GM18511 (cell line): ENCODE measurements around the gene HOXC5.
"Not testable (repeated sequence)": the region's sequence is repeated elsewhere in the genome, so short reads cannot be mapped to it uniquely, and the experiment has no call there.

Experiments used
- ATAC-seq: cut with Tn5 transposase; IDR thresholded peaks from one replicate; pipeline ENCODE4 v1.9.1; 2021; ENCODE audit warnings: mild to moderate bottlenecking, moderate library complexity; ENCODE audit not compliant: unreplicated experiment

HOXC5 gene

DNA sequence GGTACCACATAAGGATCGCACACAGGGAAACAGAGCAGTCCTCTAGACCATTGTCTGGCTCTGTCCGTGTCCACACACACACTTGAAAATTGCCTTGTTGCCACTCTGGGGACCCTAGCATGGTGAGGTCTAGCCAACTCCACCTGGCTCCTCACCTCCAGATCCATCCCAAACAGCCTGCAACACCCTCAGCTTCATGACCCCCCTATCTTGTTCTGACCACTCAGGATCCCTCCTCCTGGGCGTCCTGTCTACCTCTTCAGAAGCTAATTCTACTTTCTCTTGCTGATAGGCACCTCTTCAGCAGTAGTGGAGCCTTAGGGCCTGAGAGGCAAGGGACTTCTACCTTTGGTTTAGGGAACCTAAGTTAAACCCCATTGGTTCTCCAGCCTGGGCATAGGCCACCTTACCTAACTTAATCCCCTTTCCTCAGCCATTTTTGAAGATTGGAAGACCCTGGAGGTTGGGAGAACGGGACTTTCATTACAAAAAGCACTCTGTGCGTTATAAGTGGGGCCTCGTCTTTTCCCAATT is 697 bp upstream of the HOXC5 start:
- ATAC-seq = no peak

DNA sequence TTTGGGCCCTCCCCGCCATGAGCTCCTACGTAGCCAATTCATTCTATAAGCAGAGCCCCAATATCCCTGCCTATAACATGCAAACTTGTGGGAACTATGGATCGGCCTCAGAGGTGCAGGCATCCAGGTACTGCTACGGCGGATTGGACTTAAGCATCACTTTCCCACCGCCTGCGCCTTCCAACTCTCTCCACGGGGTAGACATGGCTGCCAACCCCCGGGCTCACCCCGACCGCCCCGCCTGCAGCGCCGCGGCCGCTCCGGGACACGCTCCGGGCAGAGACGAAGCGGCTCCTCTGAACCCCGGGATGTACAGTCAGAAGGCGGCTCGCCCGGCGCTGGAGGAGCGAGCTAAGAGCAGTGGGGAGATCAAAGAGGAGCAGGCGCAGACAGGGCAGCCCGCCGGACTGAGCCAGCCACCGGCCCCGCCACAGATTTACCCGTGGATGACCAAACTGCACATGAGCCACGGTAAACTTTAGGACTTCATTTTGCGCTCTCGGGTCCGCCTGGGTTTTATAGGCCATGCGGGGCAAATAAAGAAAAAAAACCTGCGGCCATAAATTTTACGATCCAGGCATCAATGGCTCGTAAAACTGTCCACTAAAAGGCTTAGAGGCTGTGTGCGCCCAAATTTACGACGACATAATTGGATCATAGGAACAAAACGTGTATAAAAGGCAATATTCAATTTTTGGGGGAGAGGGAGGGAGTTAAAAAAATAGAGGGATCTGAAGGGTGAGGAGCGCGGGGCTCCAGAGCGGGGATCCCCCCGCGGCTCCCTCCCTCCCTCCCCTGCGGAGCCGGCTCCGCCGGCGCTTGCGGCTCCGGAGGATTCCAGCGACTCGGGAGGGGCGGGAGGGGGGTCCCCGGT is 493 bp downstream of the HOXC5 start:
- ATAC-seq = no peak

DNA sequence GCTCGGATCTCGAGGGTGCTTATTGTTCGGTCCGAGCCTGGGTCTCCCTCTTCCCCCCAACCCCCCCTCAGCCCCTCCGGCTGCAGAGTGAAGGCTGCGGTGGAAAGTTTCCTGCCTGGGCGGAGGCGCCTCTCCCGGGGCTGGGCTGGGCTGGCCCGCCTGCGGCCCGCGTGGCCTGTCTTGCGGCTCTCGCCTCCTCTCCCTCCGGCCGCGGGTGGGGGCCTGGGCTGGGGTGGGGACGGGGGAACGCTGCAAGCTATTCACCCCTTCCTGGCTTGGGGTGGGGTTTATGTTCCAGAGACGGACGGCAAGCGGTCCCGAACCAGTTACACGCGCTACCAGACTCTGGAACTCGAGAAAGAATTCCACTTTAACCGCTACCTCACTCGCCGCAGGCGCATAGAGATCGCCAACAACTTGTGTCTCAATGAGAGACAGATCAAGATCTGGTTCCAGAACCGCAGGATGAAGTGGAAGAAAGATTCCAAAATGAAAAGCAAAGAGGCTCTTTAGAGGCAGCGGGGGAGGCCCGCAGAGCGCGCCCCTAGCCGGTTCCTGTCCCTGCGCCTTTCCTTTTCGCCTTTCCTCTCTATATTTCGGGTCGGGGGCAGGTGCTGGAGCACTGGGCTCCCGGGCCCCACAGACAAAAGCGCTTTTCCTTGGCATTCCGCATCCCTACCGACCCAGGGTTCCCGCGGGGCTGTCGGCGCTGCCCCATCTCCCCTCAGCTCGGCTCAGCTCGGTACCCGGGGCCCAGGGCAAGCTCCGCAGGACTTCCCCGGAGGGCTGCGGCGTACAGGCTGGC is 1.3 kb downstream of the HOXC5 start:
- ATAC-seq = no peak

DNA sequence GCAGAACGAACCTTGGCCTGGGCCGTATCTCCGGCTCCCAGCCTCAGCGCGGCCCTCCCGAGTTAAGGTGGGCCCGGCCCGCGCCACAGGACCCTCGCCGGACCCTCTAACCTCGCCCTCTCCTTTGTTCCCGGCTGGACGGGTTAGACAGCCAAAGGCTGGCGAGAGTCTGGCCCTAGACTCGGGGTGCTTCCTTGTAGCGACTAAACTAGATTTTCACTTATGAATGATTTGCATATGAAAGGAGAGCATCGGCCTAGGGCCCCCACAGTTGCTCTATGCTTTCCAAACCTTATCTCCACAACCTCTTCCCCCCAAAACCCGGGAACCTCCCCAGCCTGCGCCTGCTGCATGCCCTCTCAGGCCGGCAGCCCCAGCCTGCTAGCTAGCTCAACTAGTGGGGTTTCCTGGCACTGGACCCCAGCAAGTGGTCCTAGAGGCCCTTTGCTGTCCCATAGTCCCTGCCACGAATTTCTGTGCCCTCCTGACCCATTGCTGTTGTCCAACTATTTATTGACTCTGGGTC is 2.0 kb downstream of the HOXC5 start:
- no peak for ATAC-seq

DNA sequence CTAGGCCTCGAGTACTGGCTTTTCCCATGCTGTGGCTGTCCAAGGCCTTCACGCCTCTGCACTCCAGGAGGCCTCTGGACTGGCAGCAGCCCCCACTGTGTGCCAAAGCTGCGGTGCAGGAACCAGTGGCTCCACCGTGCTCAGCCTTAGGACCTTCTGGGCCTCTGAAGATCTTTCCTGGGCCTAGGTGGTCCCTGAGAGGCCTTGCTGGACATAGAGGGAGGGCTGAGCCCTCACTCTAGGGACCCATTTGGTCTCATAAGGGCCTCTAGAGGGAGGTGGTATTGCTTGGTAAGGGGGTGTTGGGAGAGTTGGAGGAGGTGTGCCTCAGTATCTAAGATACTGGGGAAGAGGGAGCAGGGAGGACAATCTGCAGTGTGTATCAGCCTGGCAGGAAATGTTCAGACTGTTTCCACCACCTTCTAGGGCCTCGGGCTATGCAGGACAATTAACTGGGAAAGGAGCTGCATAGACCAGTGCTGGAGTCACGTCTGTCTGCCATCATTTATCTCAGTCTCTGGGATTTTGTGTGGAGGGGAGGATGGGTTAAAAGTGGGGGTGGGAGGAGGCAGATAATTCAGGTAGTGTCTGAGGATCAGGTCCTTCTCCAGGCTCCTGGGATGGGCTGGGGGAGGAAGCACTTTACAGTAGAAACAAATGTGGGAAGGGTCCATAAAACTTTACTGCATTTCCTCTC is 2.9 kb downstream of the HOXC5 start:
- ATAC-seq = no peak

DNA sequence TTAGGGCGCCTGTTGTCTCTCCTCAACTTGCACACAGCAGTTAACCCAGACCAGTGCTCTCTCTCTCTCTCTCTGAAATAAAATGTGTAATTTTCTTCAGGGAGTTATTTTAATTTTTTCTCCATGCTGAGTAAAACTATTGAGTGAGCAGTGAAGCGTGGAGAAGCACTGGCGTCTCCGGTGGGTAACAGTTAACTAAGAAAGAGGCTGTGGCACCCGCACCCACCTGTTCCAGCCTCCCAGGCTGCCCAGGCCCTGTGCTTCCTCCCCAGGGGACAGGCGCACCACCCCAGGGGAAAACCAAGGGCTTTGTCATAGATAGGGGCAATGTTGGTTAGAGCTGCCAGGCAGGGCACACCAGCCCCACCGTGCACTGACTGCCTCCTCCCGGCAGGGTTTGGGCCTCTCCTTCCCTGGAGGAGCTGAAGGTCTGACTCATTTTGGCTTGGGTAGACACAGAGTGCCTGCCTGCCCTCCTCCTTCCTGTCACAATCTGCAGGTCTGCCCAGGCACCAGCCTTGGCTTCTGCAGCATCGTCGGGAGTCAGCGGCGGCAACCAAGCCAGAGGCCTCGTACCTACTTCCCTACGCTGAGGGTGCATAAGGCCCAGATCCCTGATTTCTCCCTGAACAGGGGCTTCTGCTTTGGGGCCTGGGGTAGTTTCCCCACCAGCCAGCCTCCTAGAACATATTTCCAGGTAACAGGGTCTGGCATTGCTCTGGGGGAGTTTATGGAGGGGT is 3.9 kb downstream of the HOXC5 start:
- peak; percentile 47 for ATAC-seq

DNA sequence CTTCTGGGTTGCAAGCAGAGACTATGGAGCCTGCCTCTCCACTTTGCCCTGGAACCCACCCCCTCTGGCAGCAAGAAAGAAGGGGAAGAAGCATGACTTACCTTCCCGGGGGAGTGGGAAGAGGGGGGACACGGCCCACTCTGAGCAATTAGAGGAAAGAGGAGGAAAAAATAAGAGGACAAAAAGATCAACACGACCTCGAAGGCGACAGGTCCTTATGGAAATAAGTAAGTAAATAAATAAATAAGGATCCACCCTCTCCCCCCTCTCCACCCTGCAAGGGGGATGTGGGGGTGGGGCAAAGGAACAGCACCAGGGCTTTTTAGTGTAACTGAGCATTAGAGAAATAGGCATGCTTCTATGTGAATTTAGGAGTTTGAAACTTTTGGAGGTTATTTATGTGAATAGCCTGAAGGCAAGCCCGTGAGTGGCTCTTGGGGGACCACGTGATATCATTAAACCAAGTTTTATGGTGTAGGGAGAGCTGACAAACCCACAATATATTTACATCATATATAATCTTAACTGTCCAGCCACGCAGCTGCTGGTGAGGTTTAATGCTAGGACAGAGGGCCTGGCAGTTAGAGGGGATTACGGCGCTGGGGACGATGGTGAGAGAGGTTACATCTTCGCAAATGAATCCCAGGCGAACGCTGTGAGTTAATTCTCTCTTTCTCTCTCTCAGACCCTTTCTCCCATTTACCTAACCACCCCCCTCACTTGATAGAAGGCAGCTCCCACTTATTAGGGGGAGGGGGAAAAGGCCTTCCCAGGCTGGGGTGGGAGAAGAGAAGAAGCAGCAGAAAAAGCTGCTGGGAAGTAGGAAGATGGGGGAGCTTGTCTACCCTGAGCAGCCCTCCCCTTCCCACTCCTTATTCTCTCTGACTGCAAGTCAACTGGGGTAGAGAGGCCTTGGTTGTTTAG is 4.8 kb downstream of the HOXC5 start:
- no peak for ATAC-seq

DNA sequence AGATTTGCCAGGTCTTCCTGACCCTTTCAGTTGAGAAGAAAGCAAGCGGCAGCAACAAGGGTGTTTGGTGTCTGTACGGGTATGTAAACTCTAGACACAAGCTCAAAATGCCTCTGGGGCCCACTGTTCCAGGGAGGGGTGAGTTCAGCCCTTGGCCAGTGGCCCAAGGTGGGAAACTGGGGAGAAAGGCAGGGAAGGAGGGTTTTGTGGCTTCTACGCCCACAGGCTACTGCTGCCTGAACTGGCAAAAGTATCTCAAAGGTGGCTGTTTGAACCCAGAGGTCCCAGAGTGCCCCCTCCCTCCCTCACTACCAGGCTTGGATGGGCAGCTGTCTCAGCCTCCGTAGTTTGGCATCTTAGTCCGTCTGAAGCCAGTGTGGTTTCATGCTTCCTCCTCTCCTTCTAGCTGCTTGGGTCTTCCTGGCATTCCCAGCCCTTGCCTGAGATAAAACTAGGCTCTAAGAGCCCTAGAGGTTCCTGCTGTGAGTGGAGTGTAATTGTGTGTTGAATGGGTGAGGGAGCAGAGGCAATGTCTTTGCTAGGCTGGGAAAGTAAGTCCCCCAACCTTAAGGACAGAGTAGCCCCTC is 5.5 kb downstream of the HOXC5 start:
- ATAC-seq = no peak

DNA sequence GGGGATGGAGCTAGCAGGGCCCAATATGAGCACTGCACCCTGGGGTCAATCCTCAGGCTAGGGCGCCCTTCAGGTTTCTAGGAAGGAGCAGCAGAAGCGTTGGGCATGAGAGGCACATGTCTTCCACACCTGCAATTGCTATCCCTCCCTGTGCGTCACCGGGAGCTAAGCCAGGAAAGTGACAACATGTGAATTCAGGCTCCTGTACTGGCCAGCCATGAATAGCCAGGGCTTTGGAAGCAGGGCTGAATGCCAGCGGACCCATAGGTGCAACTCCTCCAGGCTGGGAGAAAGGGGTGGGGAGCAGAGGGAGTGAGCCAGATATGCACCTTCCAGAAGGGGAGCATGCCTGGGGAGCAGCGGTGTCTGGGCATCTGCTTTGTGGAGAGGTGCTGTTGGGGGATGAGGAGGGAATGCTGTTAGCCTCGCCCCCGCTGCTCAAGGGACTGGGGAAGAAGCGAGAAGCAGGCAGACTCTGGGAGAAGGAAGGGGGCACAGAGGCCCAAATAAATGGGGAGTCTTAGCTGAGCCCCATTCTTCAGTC is 6.1 kb downstream of the HOXC5 start:
- no peak for ATAC-seq

DNA sequence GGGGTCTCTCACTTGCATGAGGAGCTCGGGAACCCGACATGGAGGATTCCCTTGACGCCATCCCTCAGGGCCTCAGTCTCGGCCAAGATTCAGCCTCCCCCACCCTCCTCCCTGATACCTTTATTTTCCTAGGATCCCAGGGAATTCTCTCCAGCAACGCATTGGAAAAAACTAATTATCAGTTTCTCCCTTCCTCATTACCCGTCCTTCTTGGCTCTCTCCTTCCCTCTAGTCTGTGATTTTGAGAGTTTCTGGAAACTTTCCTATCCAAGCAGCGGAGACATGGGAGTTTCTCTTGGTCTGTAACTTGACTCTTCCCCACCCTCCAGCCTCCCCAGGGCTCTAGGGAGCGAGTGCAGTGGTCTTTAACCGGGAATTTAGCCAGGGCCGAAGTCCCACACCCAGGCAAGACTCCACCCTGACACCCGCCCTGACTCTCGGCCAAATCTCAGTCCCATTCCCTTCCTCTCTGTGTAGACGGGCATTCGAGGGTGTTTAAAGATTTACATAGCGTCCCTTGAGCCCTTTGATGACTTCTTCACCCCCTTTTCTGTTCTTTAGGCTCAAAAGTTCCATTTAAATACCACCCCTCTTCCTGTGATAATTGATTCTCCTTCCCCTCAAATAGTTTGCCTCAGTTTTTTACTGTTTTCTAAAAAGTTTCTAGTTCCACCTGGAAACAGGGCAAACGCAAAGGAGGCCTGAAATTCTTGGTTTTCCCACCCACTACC is 6.7 kb downstream of the HOXC5 start:
- ATAC-seq = no peak

DNA sequence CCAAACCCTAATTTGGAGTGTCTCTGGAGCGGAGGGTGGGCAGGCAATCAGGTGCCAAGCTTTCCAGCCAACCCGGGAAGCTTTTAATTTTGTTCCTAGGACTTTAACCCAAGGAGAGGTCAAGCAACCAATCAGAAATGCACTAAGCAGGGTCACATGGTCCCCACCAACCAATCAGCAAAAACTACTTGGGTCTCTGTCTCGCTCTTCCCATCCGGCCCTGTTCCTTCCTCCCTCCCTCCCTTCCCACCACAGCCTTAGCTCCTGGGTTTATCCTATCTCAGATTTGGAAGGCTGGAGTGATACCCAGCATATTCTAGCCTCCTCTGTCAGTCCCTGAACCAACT is 7.3 kb downstream of the HOXC5 start:
- ATAC-seq = no peak

DNA sequence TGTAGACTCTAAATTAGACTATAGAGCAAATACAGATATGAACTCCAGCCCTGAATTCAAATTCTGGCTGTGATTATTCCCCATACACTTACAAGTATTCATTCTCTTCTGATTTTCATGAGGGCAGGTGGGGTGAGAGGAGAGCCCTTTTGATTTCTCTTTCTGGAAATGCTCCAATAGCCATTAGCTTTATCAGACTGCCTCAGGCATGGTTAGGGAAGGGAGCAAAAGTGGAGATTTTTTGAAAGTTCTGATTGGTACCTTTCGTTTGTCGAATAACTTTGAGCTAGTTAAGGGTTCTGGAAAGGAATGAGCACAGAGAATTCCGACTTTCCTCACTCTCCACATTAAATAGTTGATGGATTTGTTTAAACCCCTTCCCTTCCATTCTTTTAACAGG is 7.8 kb downstream of the HOXC5 start:
- ATAC-seq = no peak

DNA sequence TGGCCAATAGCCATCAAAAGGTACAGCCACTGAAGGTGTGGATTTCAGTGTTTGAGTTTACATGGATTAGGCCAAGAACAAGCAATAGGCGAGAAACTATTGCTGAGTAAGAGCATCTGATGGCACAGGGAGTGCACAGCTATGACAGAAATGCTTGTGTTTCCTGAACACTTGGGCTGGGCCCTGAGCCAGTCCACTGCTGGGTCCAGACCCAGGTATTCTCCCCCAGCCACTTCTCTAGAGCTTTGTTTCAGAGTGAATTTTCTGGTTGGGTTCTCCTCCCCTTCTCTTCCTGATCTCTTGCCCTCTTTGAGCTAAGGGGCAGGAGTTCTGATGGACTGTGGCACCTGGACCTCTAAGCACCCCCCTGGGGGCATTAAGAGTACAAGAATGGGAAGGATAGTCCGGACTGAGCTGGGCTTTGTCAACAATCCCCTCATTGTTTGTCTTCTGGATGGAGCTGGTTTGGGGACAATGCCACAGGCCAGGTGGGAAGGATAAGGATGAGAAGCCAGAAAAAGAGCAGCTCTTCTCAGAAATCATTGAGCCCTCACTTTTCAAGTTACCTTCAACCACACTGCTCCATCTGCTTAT is 8.3 kb downstream of the HOXC5 start:
- no peak for ATAC-seq

DNA sequence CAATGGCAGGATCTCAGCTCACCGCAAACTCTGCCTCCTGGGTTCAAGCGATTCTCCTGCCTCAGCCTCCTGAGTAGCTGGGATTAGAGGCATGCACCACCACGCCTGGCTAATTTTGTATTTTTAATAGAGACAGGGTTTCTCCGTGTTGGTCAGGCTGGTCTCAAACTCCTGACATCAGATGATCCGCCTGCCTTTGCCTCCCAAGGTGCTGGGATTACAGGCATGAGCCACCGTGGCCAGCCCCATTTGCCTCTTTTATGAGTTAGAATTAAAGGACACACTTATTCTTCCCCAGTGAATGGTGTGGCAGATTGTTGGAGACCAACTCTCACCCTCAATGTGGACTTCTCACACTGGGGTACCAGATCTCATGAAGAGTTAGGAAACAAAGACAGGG is 9.2 kb downstream of the HOXC5 start:
- ATAC-seq = not testable (repeated sequence)

DNA sequence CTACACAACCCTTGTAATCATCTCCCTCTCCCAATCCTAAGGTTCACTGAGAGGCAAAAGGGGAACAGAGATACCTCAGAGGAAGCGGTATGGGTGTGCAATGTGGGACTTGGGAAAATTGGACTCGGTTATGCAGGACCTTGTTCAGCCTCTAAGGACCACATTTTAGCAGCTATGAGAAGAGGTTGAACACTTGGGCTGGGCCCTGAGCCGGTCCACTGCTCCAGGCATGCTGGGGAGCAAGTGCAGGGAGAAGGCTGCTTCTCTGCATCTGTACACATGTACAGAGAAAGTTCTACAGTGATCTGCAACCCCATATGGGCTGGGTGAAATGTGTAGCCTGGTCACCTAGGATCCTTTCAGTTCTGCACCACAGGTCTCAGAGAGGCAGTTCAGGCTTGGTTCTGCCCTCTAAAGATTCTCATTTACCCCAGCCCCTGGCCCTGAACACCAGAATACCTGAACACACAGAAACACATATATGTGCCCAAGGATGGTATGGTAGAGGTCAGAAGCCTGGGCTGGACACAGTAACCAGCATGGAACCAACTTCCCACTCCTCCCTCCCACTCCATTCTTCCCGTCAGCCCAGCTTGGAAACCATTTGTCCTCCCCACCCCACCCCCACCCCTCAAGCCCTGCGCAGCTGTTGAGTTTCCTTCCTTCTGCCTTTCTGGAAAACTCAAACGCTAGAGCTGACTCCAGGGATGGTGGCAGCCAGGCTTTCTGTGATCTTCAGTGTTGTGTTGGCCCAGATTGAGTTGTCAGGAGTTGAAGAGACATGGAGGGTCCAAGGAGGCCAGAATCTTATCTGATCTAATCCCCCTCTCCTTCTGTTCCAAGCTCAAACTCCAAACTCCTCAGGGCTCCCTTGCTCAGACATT is 10.4 kb downstream of the HOXC5 start:
- no peak for ATAC-seq

DNA sequence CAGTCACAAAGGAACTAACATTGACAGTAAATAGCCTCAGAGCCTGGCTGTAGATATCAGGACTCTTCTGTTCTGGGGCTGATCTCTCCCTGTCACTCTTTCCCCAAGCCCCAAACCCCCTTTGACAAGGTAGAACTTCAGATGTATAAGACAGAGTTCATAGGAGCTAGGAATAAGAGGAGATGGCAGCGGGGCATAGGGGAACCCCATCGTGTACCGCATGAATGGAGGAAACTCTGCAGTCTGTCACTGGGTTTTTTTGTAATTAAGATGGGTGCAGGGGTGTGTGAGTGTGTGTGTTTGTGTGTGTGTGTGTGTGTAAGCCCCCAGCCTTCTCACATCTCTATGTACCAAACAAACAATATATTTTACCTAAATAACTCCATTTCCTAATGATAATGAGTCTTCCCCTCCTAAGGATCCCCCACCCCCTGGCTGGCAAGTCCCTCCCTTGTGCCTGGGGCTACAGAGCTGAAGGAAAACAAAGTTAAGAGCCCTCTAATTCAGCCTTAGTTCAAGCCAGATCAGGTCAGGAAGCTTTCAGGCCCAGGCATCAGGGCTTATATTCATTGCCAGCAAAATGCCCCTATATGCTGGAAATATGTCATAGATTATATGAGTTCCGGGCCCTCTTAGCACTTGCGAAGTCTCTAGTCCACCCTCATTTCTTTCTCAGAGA is 11.7 kb downstream of the HOXC5 start:
- no peak for ATAC-seq
